NCI-H2196 (cell line): ENCODE data around the gene NOB1.
"Not testable (repeated sequence)": the region's sequence is repeated elsewhere in the genome, so short reads cannot be mapped to it uniquely, and the experiment has no call there.

ENCODE experiments used
- DNase-seq: peaks from one replicate; lab custom pipeline; 2025; ENCODE audit not compliant: unreplicated experiment; lab: John Stamatoyannopoulos, UW

Gene NOB1

GRCh38 chr16:69754469-69755310 is at the start of gene NOB1:
Gene NOB1, minus strand, starts transcription at chr16:69754926. Its CDS starts 16 bp downstream, at chr16:69754910.
- peak; percentile 92 for DNase-seq

DNA sequence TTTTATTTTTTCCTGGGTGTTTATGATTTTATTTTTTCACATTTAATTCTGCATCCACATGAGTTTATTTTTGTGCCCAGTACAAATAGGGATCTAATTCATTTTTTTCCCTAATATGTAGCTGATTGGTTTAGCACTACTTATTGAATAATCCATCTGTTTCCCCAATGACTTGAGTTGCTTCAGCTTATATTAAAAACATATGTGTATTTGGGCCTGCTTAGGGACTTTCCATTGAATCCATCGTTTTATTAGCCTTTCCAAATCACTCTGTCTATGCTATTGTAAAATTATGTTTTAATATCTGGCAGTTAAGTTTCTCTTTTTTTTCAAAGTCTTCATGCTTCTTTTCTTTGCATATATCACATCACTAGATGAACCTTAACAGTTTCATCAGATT is 49.6 kb upstream of the NOB1 start:
- no peak for DNase-seq

DNA sequence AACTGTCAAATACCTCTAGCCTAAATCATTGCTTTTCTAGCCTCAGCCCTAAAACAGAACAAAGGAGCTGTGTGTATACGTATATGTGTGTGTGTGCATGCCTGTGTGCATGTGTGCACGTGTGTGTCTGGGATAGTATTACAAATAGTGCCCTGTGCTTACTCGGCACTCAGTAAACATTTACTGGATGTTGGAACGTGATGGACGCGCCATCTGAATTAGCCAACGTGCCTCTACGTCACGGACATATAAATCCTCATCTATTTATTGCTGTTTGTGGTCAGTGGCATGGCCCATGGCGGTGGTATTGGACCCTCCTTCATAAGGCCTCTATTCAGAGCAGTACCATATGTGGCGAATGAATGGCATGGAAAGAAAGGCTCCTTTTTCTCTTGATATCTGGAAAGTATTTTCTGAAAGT is 44.9 kb upstream of the NOB1 start:
- DNase-seq = no peak

GRCh38 chr16:69798466-69798865 is 43.7 kb upstream of the NOB1 start:
- no peak for DNase-seq

- DNase-seq = peak; percentile 23
These were observed 41.8 kb upstream of the NOB1 start for GRCh38 chr16:69796285-69797118.

DNA sequence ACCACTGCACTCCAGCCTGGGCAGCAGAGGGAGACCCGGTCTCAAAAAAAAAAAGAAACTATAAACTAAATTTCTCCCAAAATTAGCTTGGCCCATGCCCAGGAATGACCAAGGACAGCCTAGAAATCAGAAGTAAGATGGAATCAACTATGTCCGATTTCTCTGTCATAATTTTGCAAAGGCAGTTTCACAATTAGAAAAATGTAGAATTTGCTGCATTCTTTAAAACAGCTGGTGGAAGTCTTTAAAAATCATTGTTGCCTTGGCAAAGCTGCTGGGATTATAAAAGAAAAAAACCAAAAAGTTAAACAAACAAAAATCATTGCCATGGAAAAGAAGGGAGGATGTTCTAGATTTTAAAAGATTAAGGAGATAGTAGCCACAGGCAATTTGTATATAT is 39.8 kb upstream of the NOB1 start:
- DNase-seq = no peak

DNA sequence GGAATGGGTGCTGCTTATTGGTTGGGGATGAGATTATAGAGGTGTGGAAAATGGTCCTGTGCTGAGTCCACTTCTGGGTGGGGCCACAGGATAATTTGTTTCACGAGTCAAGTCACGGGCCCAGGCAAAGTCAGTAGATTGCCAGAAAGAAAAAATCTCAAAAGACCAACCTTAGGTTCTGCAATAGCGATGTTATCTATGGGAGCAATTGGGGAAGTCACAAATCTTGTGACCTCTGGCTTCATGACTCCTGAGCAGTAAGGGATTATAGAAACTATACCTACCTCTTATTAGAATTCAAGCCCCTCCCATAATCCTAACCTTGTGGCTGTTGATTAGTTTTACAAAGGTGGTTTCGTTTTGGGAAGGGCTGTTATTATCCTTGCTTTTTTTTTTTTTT is 38.8 kb upstream of the NOB1 start:
- no peak for DNase-seq

DNA sequence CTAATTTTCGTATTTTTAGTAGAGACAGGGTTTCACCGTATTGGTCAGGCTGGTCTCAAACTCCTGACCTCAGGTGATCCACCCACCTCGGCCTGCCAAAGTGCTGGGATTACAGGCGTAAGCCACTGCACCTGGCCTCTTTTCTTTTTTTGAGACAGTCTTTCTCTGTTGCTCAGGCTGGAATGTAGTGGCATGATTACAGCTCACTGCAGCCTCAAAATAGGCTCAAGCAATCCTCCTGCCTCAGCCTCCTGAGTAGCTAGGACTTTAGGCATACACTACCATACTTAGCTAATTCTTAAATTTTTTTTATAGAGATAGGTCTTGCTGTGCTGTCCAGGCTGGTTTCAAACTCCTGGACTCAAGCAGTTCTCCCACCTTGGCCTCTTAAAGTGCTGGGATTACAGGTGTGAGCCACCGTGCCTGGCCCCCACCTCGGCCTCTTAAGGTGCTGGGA is 36.7 kb upstream of the NOB1 start:
- DNase-seq = not testable (repeated sequence)

- no peak for DNase-seq
These were observed 33.2 kb upstream of the NOB1 start for GRCh38 chr16:69787883-69788282.

- no peak for DNase-seq
These were observed 29.9 kb upstream of the NOB1 start for GRCh38 chr16:69784586-69784985.

- no peak for DNase-seq
These were observed 26.4 kb upstream of the NOB1 start for GRCh38 chr16:69781118-69781517.

DNA sequence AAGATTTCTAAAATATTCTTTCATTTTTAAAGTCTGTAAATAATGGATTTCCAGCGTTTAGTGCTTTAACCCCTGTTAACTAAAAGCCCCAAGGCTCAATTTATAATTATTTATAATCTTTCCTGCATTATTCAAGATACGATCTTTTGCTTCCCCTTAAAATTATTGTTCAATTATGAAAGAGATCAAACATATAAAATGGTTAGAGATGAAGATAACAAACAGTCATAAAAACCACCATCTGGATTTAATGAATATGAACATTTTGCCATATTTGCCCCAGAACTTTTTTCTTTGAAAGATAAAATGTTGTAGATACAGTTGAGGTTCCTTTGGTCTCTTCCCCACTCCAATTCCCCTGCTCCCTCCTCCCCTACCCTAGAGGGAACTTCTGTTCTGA is 25.0 kb upstream of the NOB1 start:
- no peak for DNase-seq

GRCh38 chr16:69775563-69775962 is 20.8 kb upstream of the NOB1 start:
- no peak for DNase-seq

- no peak for DNase-seq
These were observed 18.7 kb upstream of the NOB1 start for GRCh38 chr16:69773260-69773947.

DNA sequence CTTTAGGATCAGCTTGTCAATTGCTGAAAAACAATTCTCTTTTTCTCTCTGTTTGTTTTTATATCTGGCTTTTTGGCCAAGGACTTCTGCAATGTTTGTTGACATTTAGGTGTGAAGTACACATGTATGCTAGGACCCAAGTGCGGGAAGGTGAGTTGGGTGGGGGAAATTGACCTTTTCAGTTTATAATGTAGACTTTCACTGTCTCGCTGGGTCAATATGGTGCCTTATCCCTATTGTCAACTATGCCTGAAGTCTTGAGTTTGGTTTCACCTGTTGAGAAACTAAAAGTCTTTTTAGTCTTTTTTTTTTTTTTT is 16.9 kb upstream of the NOB1 start:
- no peak for DNase-seq

GRCh38 chr16:69769404-69769803 is 14.7 kb upstream of the NOB1 start:
- DNase-seq = no peak

DNA sequence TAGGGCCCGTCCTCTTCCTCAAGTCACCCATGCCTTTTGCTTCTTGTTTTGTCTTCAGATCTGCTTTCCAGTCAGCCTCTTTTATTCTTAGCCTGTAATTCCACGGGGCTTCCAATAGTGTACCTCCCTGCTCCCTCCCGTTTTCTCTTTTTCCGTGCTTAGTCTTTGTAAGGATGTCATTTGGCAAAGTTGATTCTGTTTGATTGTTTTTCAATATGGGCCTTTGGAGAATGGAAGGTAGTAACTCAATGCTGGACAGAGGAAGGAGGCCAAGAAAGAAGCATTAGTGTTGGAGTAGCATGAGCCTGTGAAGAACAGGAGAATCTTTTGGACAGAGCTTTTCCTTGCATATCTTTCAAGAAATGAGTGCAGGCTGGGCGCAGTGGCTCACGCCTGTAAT is 13.9 kb upstream of the NOB1 start:
- no peak for DNase-seq

- DNase-seq = no peak
These were observed 12.9 kb upstream of the NOB1 start for GRCh38 chr16:69767459-69768229.

GRCh38 chr16:69763599-69763942 is 8.8 kb upstream of the NOB1 start:
- peak; percentile 7 for DNase-seq

- no peak for DNase-seq
These were observed 8.3 kb upstream of the NOB1 start for GRCh38 chr16:69762814-69763598.
